CD14-positive monocyte (primary cell): ENCODE data around the gene MAP3K7CL. TPM values are rescaled to one million over a fixed set of nuclear protein-coding genes. Genes with fewer than 3 reads are reported as not detected.

ENCODE experiments used
- DNase-seq, 3 donors: peaks; one replicate each; pipeline ENCODE4 v3.0.0-alpha.2; 2011 to 2022
- H2AFZ ChIP-seq: 2 replicates; pipeline ENCODE4 v1.6.0; 2012; ENCODE audit warnings: mild to moderate bottlenecking, low read depth, low read length, inconsistent platforms; ENCODE audit not compliant: insufficient read depth, poor library complexity, severe bottlenecking
- H3K27ac ChIP-seq, 2 donors: 1 replicate in 1 of 2; 2 replicates in 1 of 2; pipeline ENCODE4 v1.5.1; 2012 to 2013; ENCODE audit warnings: low read length in 2 of 2, control low read depth in 1 of 2, inconsistent platforms in 1 of 2, low read depth in 1 of 2, mild to moderate bottlenecking in 1 of 2
- H3K27me3 ChIP-seq, 2 donors: one replicate each; pipeline versions ENCODE4 v1.6.0 to v1.6.1; 2011 to 2013; ENCODE audit warnings: low read length in 2 of 2; ENCODE audit not compliant: control insufficient read depth in 2 of 2, insufficient read depth in 2 of 2
- H3K36me3 ChIP-seq, 2 donors: replicated peaks in 1 of 2; 1 replicate in 1 of 2; 2 replicates in 1 of 2; pipeline versions ENCODE4 v1.5.1 to v1.6.1; 2012 to 2013; ENCODE audit warnings: low read length in 2 of 2, control low read depth in 1 of 2, inconsistent platforms in 1 of 2, mild to moderate bottlenecking in 1 of 2; ENCODE audit not compliant: insufficient read depth in 2 of 2, control insufficient read depth in 1 of 2
- H3K4me1 ChIP-seq, 2 donors: 1 replicate in 1 of 2; 2 replicates in 1 of 2; pipeline versions ENCODE4 v1.5.1 to v1.6.1; 2012 to 2013; ENCODE audit warnings: low read length in 2 of 2, control low read depth in 1 of 2, inconsistent platforms in 1 of 2, mild to moderate bottlenecking in 1 of 2, moderate library complexity in 1 of 2; ENCODE audit not compliant: insufficient read depth in 2 of 2, control insufficient read depth in 1 of 2
- H3K4me2 ChIP-seq: replicated peaks from 2 replicates; pipeline ENCODE3; 2012; ENCODE audit warnings: low read length, moderate library complexity, mild to moderate bottlenecking; ENCODE audit not compliant: poor library complexity, severe bottlenecking; ENCODE audit errors: extremely low read depth
- H3K4me3 ChIP-seq, 3 experiments: fragments of 200-600 bp in 1 of 3; sonication (generic) in 1 of 3; replicated peaks in 1 of 3; 1 replicate in 2 of 3; 2 replicates in 1 of 3; pipeline ENCODE4 v1.5.1; 2011 to 2013; ENCODE audit warnings: low read length in 3 of 3, mild to moderate bottlenecking in 3 of 3, control low read depth in 2 of 3, low read depth in 2 of 3, inconsistent platforms in 1 of 3, moderate library complexity in 1 of 3
- H3K79me2 ChIP-seq: 2 replicates; pipeline ENCODE4 v1.6.0; 2012; ENCODE audit warnings: mild to moderate bottlenecking, control low read depth, inconsistent platforms, low read length, moderate library complexity; ENCODE audit not compliant: insufficient read depth
- H3K9ac ChIP-seq: 2 replicates; pipeline ENCODE4 v1.6.0; 2017; ENCODE audit warnings: low read length, mild to moderate bottlenecking; ENCODE audit not compliant: insufficient read depth, poor library complexity, severe bottlenecking
- H3K9me3 ChIP-seq, 2 donors: replicated peaks in 1 of 2; 1 replicate in 1 of 2; 2 replicates in 1 of 2; pipeline versions ENCODE4 v1.5.1 to v1.6.1; 2012 to 2013; ENCODE audit warnings: low read length in 2 of 2, control low read depth in 1 of 2; ENCODE audit not compliant: control insufficient read depth in 1 of 2, insufficient read depth in 1 of 2
- H4K20me1 ChIP-seq: 2 replicates; pipeline ENCODE4 v1.6.0; 2012; ENCODE audit warnings: mild to moderate bottlenecking, low read length, control low read depth, moderate library complexity; ENCODE audit not compliant: insufficient read depth
- H3K27ac Mint-ChIP-seq, 7 donors: one replicate each; pipeline ENCODE4 v1.8.0; 2020; ENCODE audit warnings: mild to moderate bottlenecking in 7 of 7, mixed read lengths in 7 of 7, moderate library complexity in 6 of 7, inconsistent platforms in 2 of 7
- H3K27me3 Mint-ChIP-seq, 3 donors: one replicate each; pipeline ENCODE4 v1.8.0; 2021 to 2022; ENCODE audit warnings: low read depth in 3 of 3, mild to moderate bottlenecking in 3 of 3, mixed read lengths in 3 of 3, moderate library complexity in 3 of 3, inconsistent platforms in 1 of 3
- H3K36me3 Mint-ChIP-seq, 2 donors: one replicate each; pipeline ENCODE4 v1.8.0; 2020; ENCODE audit warnings: mixed read lengths in 2 of 2, inconsistent platforms in 1 of 2, mild to moderate bottlenecking in 1 of 2
- H3K4me1 Mint-ChIP-seq: one replicate; pipeline ENCODE4 v1.8.0; 2020; ENCODE audit warnings: mild to moderate bottlenecking, mixed read lengths
- H3K4me3 Mint-ChIP-seq, 2 donors: one replicate each; pipeline ENCODE4 v1.8.0; 2020; ENCODE audit warnings: mild to moderate bottlenecking in 2 of 2, mixed read lengths in 2 of 2, moderate library complexity in 1 of 2
- H3K9me3 Mint-ChIP-seq, 7 donors: one replicate each; pipeline ENCODE4 v1.8.0; 2020 to 2022; ENCODE audit warnings: mixed read lengths in 7 of 7, mild to moderate bottlenecking in 6 of 7, moderate library complexity in 6 of 7, inconsistent platforms in 2 of 7
- WGBS: methylation state at CpG from one replicate; pipeline ENCODE4 v1.1.5; 2013; ENCODE audit warnings: missing lambda C conversion rate; ENCODE audit not compliant: insufficient coverage; 5-methylcytosine and 5-hydroxymethylcytosine counted together
- intact Hi-C, 2 donors: fragments of 100-400 bp; cut with micrococcal nuclease; formaldehyde crosslinking; loops; one replicate each; pipeline versions ENCODE4 v1.15.0 to v1.15.1; 2023
- polyA plus RNA-seq, 3 donors: library from polyadenylated mRNA; depleted of rRNA in 1 of 3; unstranded in 2 of 3; stranded (reverse) in 1 of 3; fragments of 300-500 nt in 2 of 3; fragments of >200 nt in 1 of 3; fragmentation: Illumina TruSeq in 2 of 3; gene quantifications; 1 replicate in 2 of 3; 2 replicates in 1 of 3; pipeline ENCODE4 v1.2.3, GENCODE V29; 2012 to 2021
- TF ChIP-seq, protein P1 (sequence below): fragments of 200-600 bp; IDR thresholded peaks from one replicate; pipeline ENCODE4 v1.8.0; 2022; ENCODE audit warnings: antibody characterized with exemption, mild to moderate bottlenecking

The MAP3K7CL gene
- polyA plus RNA-seq, 3 donors = 14.6 to 15.8 (median 15.7) TPM

DNA sequence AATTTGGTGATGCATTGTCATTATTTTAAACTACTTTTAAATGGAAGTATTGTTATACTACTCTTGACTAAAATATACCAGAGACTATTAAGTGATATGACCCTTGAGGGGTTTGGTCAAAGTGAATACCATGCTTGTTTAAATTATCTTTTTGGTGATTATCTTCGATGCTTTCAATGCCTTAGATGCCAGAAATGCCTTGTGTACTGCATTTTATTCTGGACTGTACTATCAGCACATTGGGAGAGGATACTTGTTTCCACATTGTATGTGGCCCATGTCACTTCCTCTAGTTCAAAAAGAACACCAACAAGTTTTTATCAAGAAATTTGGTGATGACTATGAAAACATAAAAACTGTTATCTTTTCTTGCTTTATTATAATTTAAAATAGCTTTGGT, 16.3 kb downstream of the MAP3K7CL start:
- WGBS = no CpG with 5 or more reads among the region's 1 CpG
- no peak overlapping the region for H3K9ac ChIP-seq
- no peaks in the 10 kb centered on the region for H3K36me3 ChIP-seq
- H3K79me2 ChIP-seq = no peaks in the 10 kb centered on the region
- Mint-ChIP-seq H3K36me3 (peaks cover 0 to 3% of the 10 kb centered on the region in 2 donors), H3K9me3 (peaks cover 0 to 2% (median 0%) of the 10 kb centered on the region in 7 donors), H3K27me3 (no peaks in the 10 kb centered on the region), H3K4me1 (peaks cover 16% of the 10 kb centered on the region), H3K27ac (peak overlapping the region in 1 of 7 donors; percentile 55), H3K4me3 (no peak overlapping the region)
- intact Hi-C loops = no loop called here
- peaks cover 19 to 21% of the 10 kb centered on the region in 2 donors for H3K4me1 ChIP-seq
- H3K27me3 ChIP-seq = no peaks in the 10 kb centered on the region
- no peaks in the 10 kb centered on the region for H3K9me3 ChIP-seq
- no peak overlapping the region for H3K4me3 ChIP-seq
- no peaks in the 10 kb centered on the region for H4K20me1 ChIP-seq
- no peak overlapping the region for H3K4me2 ChIP-seq
- DNase-seq = no peak
- no peak overlapping the region for H3K27ac ChIP-seq
- TF ChIP-seq, protein P1, sequence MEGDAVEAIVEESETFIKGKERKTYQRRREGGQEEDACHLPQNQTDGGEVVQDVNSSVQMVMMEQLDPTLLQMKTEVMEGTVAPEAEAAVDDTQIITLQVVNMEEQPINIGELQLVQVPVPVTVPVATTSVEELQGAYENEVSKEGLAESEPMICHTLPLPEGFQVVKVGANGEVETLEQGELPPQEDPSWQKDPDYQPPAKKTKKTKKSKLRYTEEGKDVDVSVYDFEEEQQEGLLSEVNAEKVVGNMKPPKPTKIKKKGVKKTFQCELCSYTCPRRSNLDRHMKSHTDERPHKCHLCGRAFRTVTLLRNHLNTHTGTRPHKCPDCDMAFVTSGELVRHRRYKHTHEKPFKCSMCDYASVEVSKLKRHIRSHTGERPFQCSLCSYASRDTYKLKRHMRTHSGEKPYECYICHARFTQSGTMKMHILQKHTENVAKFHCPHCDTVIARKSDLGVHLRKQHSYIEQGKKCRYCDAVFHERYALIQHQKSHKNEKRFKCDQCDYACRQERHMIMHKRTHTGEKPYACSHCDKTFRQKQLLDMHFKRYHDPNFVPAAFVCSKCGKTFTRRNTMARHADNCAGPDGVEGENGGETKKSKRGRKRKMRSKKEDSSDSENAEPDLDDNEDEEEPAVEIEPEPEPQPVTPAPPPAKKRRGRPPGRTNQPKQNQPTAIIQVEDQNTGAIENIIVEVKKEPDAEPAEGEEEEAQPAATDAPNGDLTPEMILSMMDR = no peak
- H2AFZ ChIP-seq = no peak overlapping the region

DNA sequence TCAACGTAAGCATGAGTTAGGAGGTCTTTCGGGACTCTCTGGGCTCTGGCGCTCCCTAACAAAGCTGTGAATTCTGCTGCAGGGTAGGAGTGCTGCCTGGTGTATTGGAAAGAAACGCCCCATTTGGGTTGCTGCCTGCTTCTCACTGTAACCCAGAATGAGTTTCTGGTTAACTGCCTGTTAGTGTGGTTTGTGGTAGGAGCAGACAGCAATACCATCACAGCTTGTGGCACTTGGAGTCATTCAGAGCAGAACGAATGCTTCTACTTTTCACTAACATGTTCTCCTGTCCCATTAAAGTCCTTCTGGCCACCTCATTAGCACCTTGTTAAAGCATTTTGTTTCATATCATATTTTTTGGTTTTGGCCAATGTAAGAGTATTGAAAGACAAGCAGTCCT, 18.1 kb downstream of the MAP3K7CL start:
- Mint-ChIP-seq H3K27ac (peak overlapping the region in 1 of 7 donors; percentile 62), H3K4me1 (peaks cover 18% of the 10 kb centered on the region), H3K36me3 (peaks cover 0 to 3% of the 10 kb centered on the region in 2 donors), H3K4me3 (no peak overlapping the region), H3K9me3 (peaks cover 0 to 2% (median 0%) of the 10 kb centered on the region in 7 donors), H3K27me3 (no peaks in the 10 kb centered on the region)
- DNase-seq = no peak
- Histone ChIP-seq H3K9ac (no peak overlapping the region), H3K4me1 (peaks cover 13 to 16% of the 10 kb centered on the region in 2 donors), H2AFZ (no peak overlapping the region), H3K9me3 (no peaks in the 10 kb centered on the region), H3K27me3 (no peaks in the 10 kb centered on the region), H4K20me1 (no peaks in the 10 kb centered on the region), H3K36me3 (no peaks in the 10 kb centered on the region), H3K4me2 (no peak overlapping the region), H3K79me2 (no peaks in the 10 kb centered on the region), H3K4me3 (no peak overlapping the region), H3K27ac (no peak overlapping the region)
- 73% methylated on average over 4 of the region's 5 CpGs for WGBS
- intact Hi-C loops = no loop called here
- TF ChIP-seq, protein P1 = no peak
